NCI-H1436 treated with DMSO at 0.1 percent for 48 hours (cell line): ENCODE data around the gene DNAJC9.

Source experiments
- DNase-seq: peaks from one replicate; lab custom pipeline; 2025; lab: John Stamatoyannopoulos, UW

DNAJC9 gene

GRCh38 chr10:73238990-73239566 is 8.0 kb downstream of the DNAJC9 start:
- no peak for DNase-seq

- DNase-seq = no peak
Observed at GRCh38 chr10:73234695-73235094, 12.4 kb downstream of the DNAJC9 start.

- no peak for DNase-seq
Observed at GRCh38 chr10:73233883-73234282, 13.2 kb downstream of the DNAJC9 start.

- DNase-seq = no peak
Observed at GRCh38 chr10:73232887-73233286, 14.2 kb downstream of the DNAJC9 start.

- DNase-seq = no peak
Observed at GRCh38 chr10:73229567-73229966, 17.5 kb downstream of the DNAJC9 start.

- DNase-seq = no peak
Observed at GRCh38 chr10:73228247-73228646, 18.8 kb downstream of the DNAJC9 start.

- no peak for DNase-seq
Observed at GRCh38 chr10:73226663-73227062, 20.4 kb downstream of the DNAJC9 start.

GRCh38 chr10:73225518-73225917 is 21.5 kb downstream of the DNAJC9 start:
- DNase-seq = no peak

- DNase-seq = no peak
Observed at GRCh38 chr10:73220989-73221388, 26.1 kb downstream of the DNAJC9 start.

- no peak for DNase-seq
Observed at GRCh38 chr10:73219384-73219783, 27.7 kb downstream of the DNAJC9 start.

- no peak for DNase-seq
Observed at GRCh38 chr10:73218431-73219191, 28.4 kb downstream of the DNAJC9 start.

- DNase-seq = no peak
Observed at GRCh38 chr10:73217628-73218027, 29.4 kb downstream of the DNAJC9 start.

GRCh38 chr10:73215749-73216148 is 31.3 kb downstream of the DNAJC9 start:
- no peak for DNase-seq

- DNase-seq = no peak
Observed at GRCh38 chr10:73211106-73211811, 35.8 kb downstream of the DNAJC9 start.

- no peak for DNase-seq
Observed at GRCh38 chr10:73210395-73211105, 36.5 kb downstream of the DNAJC9 start.

GRCh38 chr10:73209705-73210104 is 37.4 kb downstream of the DNAJC9 start:
- DNase-seq = no peak

GRCh38 chr10:73207883-73208282 is 39.2 kb downstream of the DNAJC9 start:
- no peak for DNase-seq

GRCh38 chr10:73206385-73206784 is 40.7 kb downstream of the DNAJC9 start:
- no peak for DNase-seq

- DNase-seq = no peak
Observed at GRCh38 chr10:73205890-73206289, 41.2 kb downstream of the DNAJC9 start.

GRCh38 chr10:73205081-73205480 is 42.0 kb downstream of the DNAJC9 start:
- DNase-seq = no peak
